Measurements from ENCODE around the gene CCDC87. TPM values are rescaled to one million over a fixed set of nuclear protein-coding genes. Genes with fewer than 3 reads are reported as not detected.

CCDC87 gene
- total and polyA plus RNA-seq, 8 donors: 0.15 to 0.40 (median 0.32) TPM

DNA sequence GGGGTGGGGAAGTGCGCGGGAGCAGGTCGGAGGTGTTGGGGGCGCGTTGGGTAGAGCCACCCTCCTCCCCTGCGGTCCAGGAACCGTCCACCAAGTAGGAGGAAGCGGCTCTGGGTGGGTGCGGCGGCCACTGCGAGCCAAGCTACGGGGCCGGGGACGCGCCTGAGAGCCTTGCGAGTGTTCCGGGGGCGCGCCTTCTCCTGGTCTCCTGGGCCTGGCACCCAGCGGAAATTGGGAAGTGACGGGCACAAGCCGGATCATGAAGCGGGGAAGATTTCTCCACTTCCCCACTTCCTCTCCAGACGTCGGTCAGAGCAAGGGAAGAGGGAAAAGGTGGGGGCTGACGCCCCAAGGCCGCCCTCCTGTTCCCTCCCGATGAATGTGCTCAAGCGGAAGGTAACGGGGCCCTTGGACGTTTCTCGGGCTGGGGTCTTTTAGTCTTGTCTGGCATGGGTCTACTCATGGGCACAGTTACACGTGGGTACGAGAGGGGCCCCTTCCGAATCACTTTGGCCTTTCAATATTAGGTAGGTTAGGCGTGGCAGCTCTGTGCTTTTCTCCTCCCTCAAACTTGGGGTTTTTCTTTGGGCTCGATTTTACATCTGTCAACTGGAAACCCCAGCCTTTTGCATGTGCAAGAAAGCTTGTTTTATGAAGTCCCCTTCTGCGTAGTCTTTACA lies 24.4 kb upstream of the CCDC87 start:
- DNase-seq: peak in 2 of 6 donors; percentile 78 to 90
- WGBS, 2 donors: 0% methylated on average over 33 to 38 of the region's 38 CpGs
- no peaks in the 10 kb centered on the region for H3K27me3 ChIP-seq
- no peak for TF ChIP-seq CTCF (IDR thresholded peaks at IDR 0.05)
- peak overlapping the region; percentile 94 to 98 (median 96) for H3K27ac ChIP-seq
- peak; percentile 46 to 68 (median 58) for ATAC-seq
- peak overlapping the region; percentile 74 to 92 (median 88) for H3K4me3 ChIP-seq
- intact Hi-C loops (cut with DNase I): no loop called here
- H3K36me3 ChIP-seq: no peaks in the 10 kb centered on the region
- FAIRE-seq: no peak
- peaks cover 6 to 39% (median 13%) of the 10 kb centered on the region in 3 donors for H3K4me1 ChIP-seq
- H3K9me3 ChIP-seq: no peaks in the 10 kb centered on the region

- Histone ChIP-seq H3K27me3 (no peaks in the 10 kb centered on the region), H3K9me3 (no peaks in the 10 kb centered on the region), H3K4me3 (peak within 1 kb of the TSS; percentile 74 to 92 (median 88)), H3K4me1 (peaks cover 6 to 32% (median 13%) of the 10 kb centered on the region in 3 donors), H3K27ac (peak within 1 kb of the TSS; percentile 94 to 98 (median 96)), H3K36me3 (no peaks in the 10 kb centered on the region)
- FAIRE-seq (peak; percentile 54), ATAC-seq (peak; percentile 93 to 97 (median 94)), DNase-seq (peak; percentile 98 to 100 (median 99))
- intact Hi-C loops (cut with DNase I): no loop called here
- no peak for TF ChIP-seq CTCF (IDR thresholded peaks at IDR 0.05)
- WGBS, 2 donors: 0% methylated on average over 89 to 90 of the region's 90 CpGs
Observed at GRCh38 chr11:66616379-66617154, 23.7 kb upstream of the CCDC87 start, which contains the start of gene RBM14. Gene RBM14, plus strand, starts transcription at chr11:66616630. Its CDS starts 91 bp downstream, at chr11:66616721.

DNA sequence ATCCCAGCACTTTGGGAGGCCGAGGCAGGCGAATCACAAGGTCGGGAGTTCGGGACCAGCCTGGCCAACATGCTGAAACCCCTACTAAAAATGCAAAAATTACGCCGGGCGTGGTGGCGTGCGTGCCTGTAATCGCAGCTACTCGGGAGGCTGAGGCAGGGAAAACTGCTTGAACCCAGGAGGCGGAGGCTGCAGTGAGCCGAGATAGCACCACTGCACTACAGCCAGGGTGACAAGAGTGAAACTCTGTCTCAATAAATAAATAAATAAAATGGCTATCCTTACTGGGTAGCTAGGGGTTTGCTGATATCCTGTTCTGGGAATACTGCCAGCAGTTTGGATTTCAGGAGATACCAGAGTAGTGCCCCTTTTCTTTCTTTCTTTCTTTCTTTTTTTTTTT lies 21.2 kb upstream of the CCDC87 start:
- Histone ChIP-seq H3K36me3 (no peaks in the 10 kb centered on the region), H3K27me3 (no peaks in the 10 kb centered on the region), H3K9me3 (no peaks in the 10 kb centered on the region), H3K4me3 (no peak overlapping the region), H3K4me1 (peaks cover 6 to 14% (median 12%) of the 10 kb centered on the region in 3 donors), H3K27ac (no peak overlapping the region)
- intact Hi-C loops (cut with DNase I): no loop called here
- TF ChIP-seq CTCF (IDR thresholded peaks at IDR 0.05): no peak
- FAIRE-seq (no peak), DNase-seq (no peak), ATAC-seq (no peak)
- 76 to 86% methylated on average over 13 of the region's 13 CpGs for WGBS, 2 donors

DNA sequence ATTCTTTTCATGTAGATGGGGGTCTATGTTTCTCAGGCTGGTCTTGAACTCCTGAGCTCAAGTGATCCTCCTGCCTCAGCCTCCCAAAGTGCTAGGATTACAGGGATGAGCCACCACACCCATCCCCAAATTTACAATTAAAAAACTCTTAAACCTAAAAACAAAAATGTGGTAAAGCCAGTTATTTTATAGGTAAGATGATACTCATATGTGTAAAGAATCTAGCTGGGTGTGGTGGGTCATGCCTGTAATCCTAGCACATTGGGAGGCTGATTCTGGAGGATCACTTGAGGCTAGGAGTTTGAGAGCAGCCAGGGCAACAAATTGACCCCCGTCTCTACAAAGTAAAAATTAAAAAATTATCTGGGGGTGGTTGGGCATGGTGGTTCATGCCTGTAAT lies 19.6 kb upstream of the CCDC87 start:
- peaks cover 4 to 9% (median 6%) of the 10 kb centered on the region in 3 donors for H3K4me1 ChIP-seq
- no peak overlapping the region for H3K27ac ChIP-seq
- no peaks in the 10 kb centered on the region for H3K36me3 ChIP-seq
- FAIRE-seq (no peak), DNase-seq (no peak), ATAC-seq (no peak)
- no peaks in the 10 kb centered on the region for H3K27me3 ChIP-seq
- TF ChIP-seq CTCF (IDR thresholded peaks at IDR 0.05): no peak
- no peak overlapping the region for H3K4me3 ChIP-seq
- intact Hi-C loops (cut with DNase I): no loop called here
- 100% methylated on average over 1 of the region's 1 CpG for WGBS, 2 donors
- no peaks in the 10 kb centered on the region for H3K9me3 ChIP-seq

Data from pancreas (tissue), 10 donors.